Measurements from ENCODE around the gene METAP1D. TPM values are rescaled to one million over a fixed set of nuclear protein-coding genes. Genes with fewer than 3 reads are reported as not detected.

Gene METAP1D
- total RNA-seq, 1 experiment from 2014 or later = 15.8 TPM

GRCh38 chr2:171965661-171966060, 34.1 kb upstream of the METAP1D start:
- Histone ChIP-seq H3K9me3 (ENCODE audit: control insufficient read depth in 1 of 2, insufficient read depth in 1 of 2, low read depth in 1 of 2, low read length in 2 of 2) (no peaks in the 10 kb centered on the region), H3K4me3 (replicated peaks in 1 of 2; ENCODE audit: low read depth in 1 of 2, low read length in 2 of 2) (no peak overlapping the region), H3K4me2 (ENCODE audit: low read length) (no peak overlapping the region), H2AFZ (ENCODE audit: low read depth, low read length, poor library complexity, severe bottlenecking) (no peak overlapping the region), H4K20me1 (ENCODE audit: insufficient read depth) (peaks cover 4% of the 10 kb centered on the region; the same call in 1 of the 2 replicates), H3K79me2 (ENCODE audit: insufficient read depth, low read length) (peaks cover 12% of the 10 kb centered on the region), H3K4me1 (ENCODE audit: control insufficient read depth in 1 of 2, insufficient read depth in 2 of 2, low read length in 2 of 2) (no peaks in the 10 kb centered on the region), H3K9me2 (ENCODE audit: insufficient read depth) (no peaks in the 10 kb centered on the region), H3K9ac (ENCODE audit: low read length) (no peak overlapping the region), H3K27ac (ENCODE audit: low read depth, low read length) (no peak overlapping the region), H3K36me3 (ENCODE audit: control insufficient read depth in 1 of 2, insufficient read depth in 2 of 2, low read length in 2 of 2) (peaks cover 4 to 10% of the 10 kb centered on the region in 2 experiments; a peak in 2 of 4 replicates), H3K27me3 (ENCODE audit: insufficient read depth, low read length) (no peaks in the 10 kb centered on the region)
- RAD21 ChIA-PET (ENCODE audit: low non-redundant PET in 1 of 2, low total read pairs in 2 of 2, uncharacterized antibody in 2 of 2, unreplicated experiment in 2 of 2) = no interaction called here
- TF ChIP-seq ELF1 (IDR thresholded peaks at IDR 0.05; ENCODE audit: borderline replicate concordance, low read depth) = no peak
- no peak for TF ChIP-seq REST (IDR thresholded peaks at IDR 0.05; ENCODE audit: low read depth)
- no peak for TF ChIP-seq TCF7L2 (IDR thresholded peaks at IDR 0.05; ENCODE audit: borderline replicate concordance, extremely low read depth, insufficient read depth, insufficient read length)
- TF ChIP-seq ZNF274 (IDR thresholded peaks at IDR 0.05; ENCODE audit: low read depth, low read length) = no peak
- TF ChIP-seq, protein P1, sequence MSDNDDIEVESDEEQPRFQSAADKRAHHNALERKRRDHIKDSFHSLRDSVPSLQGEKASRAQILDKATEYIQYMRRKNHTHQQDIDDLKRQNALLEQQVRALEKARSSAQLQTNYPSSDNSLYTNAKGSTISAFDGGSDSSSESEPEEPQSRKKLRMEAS (IDR thresholded peaks at IDR 0.05) = no peak
- no peak for TF ChIP-seq ZFX (IDR thresholded peaks at IDR 0.05)
- no peak for TF ChIP-seq EZH2phosphoT487 (IDR thresholded peaks at IDR 0.05; ENCODE audit: borderline replicate concordance)
- no peak for TF ChIP-seq CEBPB (IDR thresholded peaks at IDR 0.05; ENCODE audit: low read depth)
- intact Hi-C loops (cut with micrococcal nuclease) = no loop called here
- no peak for DNase-seq (ENCODE audit: low read depth, low spot score)
- CTCF ChIA-PET = no interaction called here
- BruUV-seq (replicated peaks) = no TSS peak
- no peak for ATAC-seq
- POLR2A ChIA-PET = no interaction called here

All from HCT116 (cell line).